Measurements from ENCODE around the gene CLDN16. TPM values are rescaled to one million over a fixed set of nuclear protein-coding genes. Genes with fewer than 3 reads are reported as not detected.

Gene CLDN16
- total RNA-seq, 1 donor from 2014 or later = 0.50 TPM

- H3K27me3 ChIP-seq (ENCODE audit: insufficient read depth, low read length) = no peaks in the 10 kb centered on the region
- DNase-seq (ENCODE audit: low read depth) = peak; percentile 22
- H3K79me2 ChIP-seq (ENCODE audit: insufficient read depth, low read length) = no peaks in the 10 kb centered on the region
- no peaks in the 10 kb centered on the region for H3K9me3 ChIP-seq (ENCODE audit: insufficient read depth, low read depth, low read length)
- H3K36me3 ChIP-seq (ENCODE audit: insufficient read depth, low read length) = no peaks in the 10 kb centered on the region
- no peak overlapping the region for H3K4me3 ChIP-seq (ENCODE audit: insufficient read depth, low read depth, low read length)
- Mint-ChIP-seq H3K27me3 (ENCODE audit: low read depth, unreplicated experiment) (no peaks in the 10 kb centered on the region), H3K36me3 (ENCODE audit: low read depth, unreplicated experiment) (peaks cover 2% of the 10 kb centered on the region), H3K4me1 (ENCODE audit: low read depth, unreplicated experiment) (peaks cover 20% of the 10 kb centered on the region), H3K9me3 (ENCODE audit: unreplicated experiment) (peaks cover 6% of the 10 kb centered on the region), H3K27ac (ENCODE audit: unreplicated experiment) (peak overlapping the region; percentile 79), H3K4me3 (ENCODE audit: unreplicated experiment) (no peak overlapping the region)
- no peaks in the 10 kb centered on the region for H4K20me1 ChIP-seq (ENCODE audit: insufficient read depth, low read length)
- H3K4me2 ChIP-seq (ENCODE audit: low read length) = no peak overlapping the region
- peak overlapping the region; percentile 29 for H2AFZ ChIP-seq (ENCODE audit: low read depth, low read length)
- peak overlapping the region; percentile 31 for H3K27ac ChIP-seq (ENCODE audit: low read depth, low read length)
- H3K9ac ChIP-seq (ENCODE audit: low read length) = peak overlapping the region; percentile 13
- TF ChIP-seq CTCF (IDR thresholded peaks at IDR 0.05; ENCODE audit: insufficient read depth, low read depth, low read length) (no peak), EZH2 (IDR thresholded peaks at IDR 0.05; ENCODE audit: insufficient read depth, low read length) (no peak)
- no peak for FAIRE-seq
- peaks cover 14% of the 10 kb centered on the region for H3K4me1 ChIP-seq (ENCODE audit: insufficient read depth, low read length)
Observed at GRCh38 chr3:190346541-190346940, 41.4 kb upstream of the CLDN16 start.

- H3K4me1 Mint-ChIP-seq (ENCODE audit: low read depth, unreplicated experiment) = no peaks in the 10 kb centered on the region
- DNase-seq (ENCODE audit: low read depth) (no peak), FAIRE-seq (no peak)
- Histone ChIP-seq H3K79me2 (ENCODE audit: insufficient read depth, low read length) (no peaks in the 10 kb centered on the region), H4K20me1 (ENCODE audit: insufficient read depth, low read length) (no peaks in the 10 kb centered on the region), H3K36me3 (ENCODE audit: insufficient read depth, low read length) (no peaks in the 10 kb centered on the region), H3K27ac (ENCODE audit: low read depth, low read length) (no peak overlapping the region), H3K9ac (ENCODE audit: low read length) (no peak overlapping the region), H2AFZ (ENCODE audit: low read depth, low read length) (no peak overlapping the region), H3K9me3 (ENCODE audit: insufficient read depth, low read depth, low read length) (no peaks in the 10 kb centered on the region), H3K4me3 (ENCODE audit: insufficient read depth, low read depth, low read length) (no peak overlapping the region), H3K4me1 (ENCODE audit: insufficient read depth, low read length) (no peaks in the 10 kb centered on the region), H3K27me3 (ENCODE audit: insufficient read depth, low read length) (no peaks in the 10 kb centered on the region), H3K4me2 (ENCODE audit: low read length) (no peak overlapping the region)
- H3K27ac Mint-ChIP-seq (ENCODE audit: unreplicated experiment) = no peak overlapping the region
- H3K36me3 Mint-ChIP-seq (ENCODE audit: low read depth, unreplicated experiment) = no peaks in the 10 kb centered on the region
- H3K4me3 Mint-ChIP-seq (ENCODE audit: unreplicated experiment) = no peak overlapping the region
- no peaks in the 10 kb centered on the region for H3K27me3 Mint-ChIP-seq (ENCODE audit: low read depth, unreplicated experiment)
- TF ChIP-seq CTCF (IDR thresholded peaks at IDR 0.05; ENCODE audit: insufficient read depth, low read depth, low read length) (no peak), EZH2 (IDR thresholded peaks at IDR 0.05; ENCODE audit: insufficient read depth, low read length) (no peak)
- H3K9me3 Mint-ChIP-seq (ENCODE audit: unreplicated experiment) = peaks cover 5% of the 10 kb centered on the region
Observed at GRCh38 chr3:190352861-190353457, 35.0 kb upstream of the CLDN16 start.

GRCh38 chr3:190356246-190356645 is 31.7 kb upstream of the CLDN16 start:
- Mint-ChIP-seq H3K9me3 (ENCODE audit: unreplicated experiment) (peaks cover 5% of the 10 kb centered on the region), H3K36me3 (ENCODE audit: low read depth, unreplicated experiment) (no peaks in the 10 kb centered on the region), H3K27me3 (ENCODE audit: low read depth, unreplicated experiment) (no peaks in the 10 kb centered on the region), H3K27ac (ENCODE audit: unreplicated experiment) (no peak overlapping the region), H3K4me3 (ENCODE audit: unreplicated experiment) (no peak overlapping the region), H3K4me1 (ENCODE audit: low read depth, unreplicated experiment) (no peaks in the 10 kb centered on the region)
- Histone ChIP-seq H3K4me2 (ENCODE audit: low read length) (no peak overlapping the region), H3K36me3 (ENCODE audit: insufficient read depth, low read length) (no peaks in the 10 kb centered on the region), H3K27me3 (ENCODE audit: insufficient read depth, low read length) (no peaks in the 10 kb centered on the region), H3K9ac (ENCODE audit: low read length) (no peak overlapping the region), H4K20me1 (ENCODE audit: insufficient read depth, low read length) (no peaks in the 10 kb centered on the region), H3K4me1 (ENCODE audit: insufficient read depth, low read length) (no peaks in the 10 kb centered on the region), H3K9me3 (ENCODE audit: insufficient read depth, low read depth, low read length) (no peaks in the 10 kb centered on the region), H3K4me3 (ENCODE audit: insufficient read depth, low read depth, low read length) (no peak overlapping the region), H3K27ac (ENCODE audit: low read depth, low read length) (no peak overlapping the region), H2AFZ (ENCODE audit: low read depth, low read length) (no peak overlapping the region), H3K79me2 (ENCODE audit: insufficient read depth, low read length) (no peaks in the 10 kb centered on the region)
- no peak for FAIRE-seq
- TF ChIP-seq CTCF (IDR thresholded peaks at IDR 0.05; ENCODE audit: insufficient read depth, low read depth, low read length) = no peak
- TF ChIP-seq EZH2 (IDR thresholded peaks at IDR 0.05; ENCODE audit: insufficient read depth, low read length) = no peak
- peak; percentile 19 for DNase-seq (ENCODE audit: low read depth)
